ENCODE data around the gene CACNA1F. TPM values are rescaled to one million over a fixed set of nuclear protein-coding genes. Genes with fewer than 3 reads are reported as not detected.
A peak's percentile ranks its signal among the peaks of the same experiment; 100 is the strongest.
"Not testable (repeated sequence)": the region's sequence is repeated elsewhere in the genome, so short reads cannot be mapped to it uniquely, and the experiment has no call there.

The CACNA1F gene
- total RNA-seq, 4 donors from 2014 or later, result 0.10 to 0.21 (median 0.13) TPM; not detected in 1

DNA sequence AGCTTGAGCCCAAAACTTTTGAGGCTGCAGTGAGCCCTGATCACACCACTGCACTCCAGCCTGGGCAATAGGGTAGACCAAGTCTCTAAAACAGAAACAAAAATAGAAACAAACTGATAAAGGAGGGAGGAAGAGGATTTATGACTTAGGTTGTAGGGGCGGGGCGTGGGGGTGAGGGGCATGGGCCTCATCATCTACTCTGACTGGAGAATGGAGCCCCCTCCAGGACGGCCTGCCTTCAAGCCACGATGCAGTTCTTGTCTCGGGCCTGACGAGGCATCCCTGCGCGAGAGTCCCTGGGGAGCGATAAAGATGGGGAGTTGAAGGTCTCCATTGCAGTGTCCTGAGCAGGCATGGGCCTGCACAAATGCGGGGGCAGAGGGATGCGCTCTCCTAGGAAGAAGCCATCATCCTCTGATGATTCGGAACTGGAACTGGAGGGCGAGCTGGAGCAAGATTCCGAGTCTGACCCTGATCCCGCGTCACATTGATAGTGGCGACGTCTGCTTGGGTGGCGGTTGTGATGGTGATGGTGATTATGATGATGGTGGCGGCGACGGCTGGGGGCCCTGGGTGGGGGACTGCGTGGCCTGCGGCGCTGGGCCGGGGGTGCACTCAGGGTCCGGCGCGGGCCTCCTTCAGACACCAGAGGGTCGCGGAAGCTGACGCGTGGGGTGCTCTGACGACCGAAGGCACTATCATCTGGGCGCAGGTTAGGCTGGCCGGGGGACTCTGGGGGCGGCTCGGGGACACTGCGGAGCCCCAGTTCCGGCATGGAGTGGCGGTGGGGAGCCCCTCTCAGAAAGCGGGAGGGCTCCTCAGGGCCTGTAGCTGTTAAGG is 57.5 kb downstream of the CACNA1F start:
- TF ChIP-seq POLR2A (IDR thresholded peaks at IDR 0.05), result no peak
- TF ChIP-seq, protein P1, sequence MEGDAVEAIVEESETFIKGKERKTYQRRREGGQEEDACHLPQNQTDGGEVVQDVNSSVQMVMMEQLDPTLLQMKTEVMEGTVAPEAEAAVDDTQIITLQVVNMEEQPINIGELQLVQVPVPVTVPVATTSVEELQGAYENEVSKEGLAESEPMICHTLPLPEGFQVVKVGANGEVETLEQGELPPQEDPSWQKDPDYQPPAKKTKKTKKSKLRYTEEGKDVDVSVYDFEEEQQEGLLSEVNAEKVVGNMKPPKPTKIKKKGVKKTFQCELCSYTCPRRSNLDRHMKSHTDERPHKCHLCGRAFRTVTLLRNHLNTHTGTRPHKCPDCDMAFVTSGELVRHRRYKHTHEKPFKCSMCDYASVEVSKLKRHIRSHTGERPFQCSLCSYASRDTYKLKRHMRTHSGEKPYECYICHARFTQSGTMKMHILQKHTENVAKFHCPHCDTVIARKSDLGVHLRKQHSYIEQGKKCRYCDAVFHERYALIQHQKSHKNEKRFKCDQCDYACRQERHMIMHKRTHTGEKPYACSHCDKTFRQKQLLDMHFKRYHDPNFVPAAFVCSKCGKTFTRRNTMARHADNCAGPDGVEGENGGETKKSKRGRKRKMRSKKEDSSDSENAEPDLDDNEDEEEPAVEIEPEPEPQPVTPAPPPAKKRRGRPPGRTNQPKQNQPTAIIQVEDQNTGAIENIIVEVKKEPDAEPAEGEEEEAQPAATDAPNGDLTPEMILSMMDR (IDR thresholded peaks at IDR 0.05), result no peak
- intact Hi-C loops (cut with DNase I), result no loop called here
- no peak for DNase-seq
- H3K9me3 ChIP-seq, result no peaks in the 10 kb centered on the region
- H3K4me3 ChIP-seq (replicated peaks in 1 of 3), result no peak overlapping the region
- H3K27ac ChIP-seq, result no peak overlapping the region
- 92% methylated on average over 10 to 28 of the region's 43 CpGs for WGBS, 2 donors
- H3K27me3 ChIP-seq, result no peaks in the 10 kb centered on the region
- peaks cover 0 to 3% of the 10 kb centered on the region in 2 donors for H3K4me1 ChIP-seq
- H3K36me3 ChIP-seq, result no peaks in the 10 kb centered on the region

DNA sequence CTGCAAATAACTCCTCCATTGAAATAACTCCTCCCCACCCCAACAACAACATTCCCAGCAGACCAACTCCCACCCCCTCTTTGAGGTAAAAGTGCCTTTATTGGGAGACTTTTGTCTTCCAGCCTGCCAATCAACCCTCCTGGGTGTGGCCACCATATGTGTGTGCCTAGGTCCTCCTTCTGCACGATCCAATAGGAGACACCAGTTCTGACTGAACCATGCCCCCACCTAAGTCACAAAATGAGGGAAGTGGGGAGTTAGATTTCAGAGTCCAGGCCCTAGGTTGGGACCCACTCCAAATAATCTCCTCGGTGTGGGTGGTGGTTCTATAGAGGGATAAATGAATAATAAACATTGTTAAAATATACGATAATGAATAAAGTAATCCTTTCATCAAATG is 58.4 kb downstream of the CACNA1F start:
- Histone ChIP-seq H3K36me3 (no peaks in the 10 kb centered on the region), H3K27ac (no peak overlapping the region)
- no peak for DNase-seq

DNA sequence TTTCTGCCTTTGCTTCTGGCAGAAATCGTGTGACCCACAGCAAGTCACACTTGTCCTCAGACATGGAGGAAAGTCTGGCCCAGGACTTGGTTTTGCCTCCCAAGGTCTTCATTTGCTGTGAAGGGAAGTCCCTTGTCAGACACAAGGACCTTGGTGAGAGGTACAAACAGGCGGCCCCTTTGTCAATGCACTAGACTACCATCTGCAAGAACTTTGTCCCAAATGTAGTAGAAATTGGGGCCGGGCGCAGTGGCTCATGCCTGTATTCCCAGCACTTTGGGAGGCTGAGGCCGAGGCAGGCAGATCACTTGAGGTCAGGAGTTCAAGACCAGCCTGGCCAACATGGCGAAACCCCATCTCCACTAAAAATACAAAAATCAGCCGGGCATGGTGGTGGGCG is 59.6 kb downstream of the CACNA1F start:
- H3K27me3 ChIP-seq; H3K4me1 ChIP-seq; H3K36me3 ChIP-seq; DNase-seq; H3K9me3 ChIP-seq; H3K4me3 ChIP-seq (replicated peaks in 1 of 3); intact Hi-C loops (cut with DNase I): not testable (repeated sequence)
- 93 to 96% methylated on average over 4 to 5 of the region's 8 CpGs for WGBS, 2 donors
- peak overlapping the region in 1 of 3 donors; percentile 59 for H3K27ac ChIP-seq

More for the DNA sequence above, 58.4 kb downstream of the CACNA1F start:
- Histone ChIP-seq H3K9me3 (no peaks in the 10 kb centered on the region), H3K4me3 (replicated peaks in 1 of 3) (no peak overlapping the region), H3K4me1 (peaks cover 0 to 3% of the 10 kb centered on the region in 2 donors), H3K27me3 (no peaks in the 10 kb centered on the region)
- 67 to 85% methylated on average over 3 of the region's 3 CpGs for WGBS, 2 donors
- TF ChIP-seq, protein P1 (IDR thresholded peaks at IDR 0.05), result no peak
- TF ChIP-seq POLR2A (IDR thresholded peaks at IDR 0.05), result no peak
- intact Hi-C loops (cut with DNase I), result no loop called here

DNA sequence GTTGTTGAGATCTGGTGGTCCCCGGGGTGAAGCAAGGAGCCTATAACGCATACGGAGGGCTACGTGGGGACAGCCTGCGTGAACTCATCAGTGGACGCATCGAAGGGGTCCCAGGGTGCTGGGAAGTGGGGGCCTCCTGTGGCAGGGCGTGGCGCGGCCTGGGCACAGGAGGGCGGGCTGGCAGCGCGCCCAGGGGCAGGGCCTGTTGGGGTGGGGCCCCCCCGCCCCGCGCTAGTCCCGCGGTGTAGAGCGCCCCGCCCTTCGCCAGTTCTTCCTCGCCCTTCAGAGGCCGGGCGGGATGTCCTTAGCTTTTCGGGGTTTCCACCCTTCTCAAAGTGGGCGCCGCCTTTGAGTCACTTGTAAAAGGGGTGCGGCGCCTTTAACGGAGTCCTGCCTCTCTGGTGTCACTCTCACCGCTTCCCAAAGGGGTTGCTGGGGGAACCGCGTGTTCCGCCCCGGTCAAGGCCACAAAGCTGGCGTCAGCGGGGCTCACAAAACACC is 60.8 kb downstream of the CACNA1F start:
- Histone ChIP-seq H3K36me3 (no peaks in the 10 kb centered on the region), H3K27ac (peak overlapping the region; percentile 21 to 69 (median 59)), H3K9me3 (no peaks in the 10 kb centered on the region), H3K4me3 (replicated peaks in 1 of 3) (peak overlapping the region; percentile 6 to 35 (median 9)), H3K27me3 (no peaks in the 10 kb centered on the region), H3K4me1 (peaks cover 1 to 3% of the 10 kb centered on the region in 2 donors)
- TF ChIP-seq, protein P1 (IDR thresholded peaks at IDR 0.05), result no peak
- peak in 1 of 2 donors; percentile 15 for TF ChIP-seq POLR2A (IDR thresholded peaks at IDR 0.05)
- peak; percentile 72 to 75 for DNase-seq
- intact Hi-C loops (cut with DNase I), result no loop called here
- 0% methylated on average over 2 of the region's 37 CpGs; no CpG with 5 or more reads in 1 of the 2 donors for WGBS, 2 donors

DNA sequence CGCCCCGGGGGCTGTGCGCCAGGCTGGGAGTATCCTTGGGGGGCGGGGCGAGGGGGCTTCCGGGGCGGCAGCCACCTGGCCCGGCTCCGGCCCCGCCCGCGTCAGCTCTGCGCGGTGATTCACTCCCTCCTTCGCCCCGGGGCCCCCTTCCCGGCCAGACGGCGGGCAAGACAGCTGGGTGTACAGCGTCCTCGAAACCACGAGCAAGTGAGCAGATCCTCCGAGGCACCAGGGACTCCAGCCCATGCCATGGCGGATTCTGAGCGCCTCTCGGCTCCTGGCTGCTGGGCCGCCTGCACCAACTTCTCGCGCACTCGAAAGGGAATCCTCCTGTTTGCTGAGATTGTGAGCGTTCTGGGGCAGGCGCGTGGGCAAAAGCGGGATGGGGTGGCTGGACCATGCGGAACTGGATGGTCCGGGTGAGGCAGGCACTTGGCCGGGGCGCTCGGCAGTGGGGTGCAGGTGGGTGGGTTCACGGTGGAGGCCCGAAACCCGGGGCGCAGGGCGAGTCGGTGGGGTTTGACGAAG is 61.3 kb downstream of the CACNA1F start, which contains the start of gene PLP2:
Gene PLP2, plus strand, starts transcription at position 147 of the 528 bp plus-strand sequence. Its CDS starts 103 bp downstream, at position 250.
- no peaks in the 10 kb centered on the region for H3K9me3 ChIP-seq
- H3K27ac ChIP-seq, result peak within 1 kb of the TSS; percentile 21 to 69 (median 59)
- peaks cover 6 to 8% of the 10 kb centered on the region in 2 donors for H3K4me1 ChIP-seq
- H3K36me3 ChIP-seq, result no peaks in the 10 kb centered on the region
- 0% methylated on average over 7 of the region's 46 CpGs; no CpG with 5 or more reads in 1 of the 2 donors for WGBS, 2 donors
- intact Hi-C loops (cut with DNase I), result no loop called here
- DNase-seq, result peak; percentile 27 to 36
- H3K27me3 ChIP-seq, result no peaks in the 10 kb centered on the region
- peak within 1 kb of the TSS; percentile 6 to 35 (median 9) for H3K4me3 ChIP-seq (replicated peaks in 1 of 3)
- TF ChIP-seq, protein P1 (IDR thresholded peaks at IDR 0.05), result no peak
- no peak for TF ChIP-seq POLR2A (IDR thresholded peaks at IDR 0.05)

Measured in thyroid gland (tissue), 4 donors.